Measurements from ENCODE around the gene NIF3L1. TPM values are rescaled to one million over a fixed set of nuclear protein-coding genes. Genes with fewer than 3 reads are reported as not detected.
A peak's percentile ranks its signal among the peaks of the same experiment; 100 is the strongest.

The NIF3L1 gene, protein sequence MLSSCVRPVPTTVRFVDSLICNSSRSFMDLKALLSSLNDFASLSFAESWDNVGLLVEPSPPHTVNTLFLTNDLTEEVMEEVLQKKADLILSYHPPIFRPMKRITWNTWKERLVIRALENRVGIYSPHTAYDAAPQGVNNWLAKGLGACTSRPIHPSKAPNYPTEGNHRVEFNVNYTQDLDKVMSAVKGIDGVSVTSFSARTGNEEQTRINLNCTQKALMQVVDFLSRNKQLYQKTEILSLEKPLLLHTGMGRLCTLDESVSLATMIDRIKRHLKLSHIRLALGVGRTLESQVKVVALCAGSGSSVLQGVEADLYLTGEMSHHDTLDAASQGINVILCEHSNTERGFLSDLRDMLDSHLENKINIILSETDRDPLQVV
- total RNA-seq (2013; cell fraction: nucleolus; rRNA removed) = 48.3 and 48.8 TPM in 2 replicates
- total RNA-seq (2014; rRNA removed) (41.1 and 44.9 TPM in 2 replicates), total RNA-seq (2014; rRNA removed; fragmentation: Illumina TruSeq; extraction: Trizol) (36.9 and 40.3 TPM in 2 replicates), total RNA-seq (2021) (27.1 and 27.6 TPM in 2 replicates), polyA plus RNA-seq (2011; rRNA removed) (95.9 and 114 TPM in 2 replicates), polyA plus RNA-seq (2014; fragmentation: Illumina TruSeq; extraction: Trizol) (56.0 and 77.3 TPM in 2 replicates), polyA plus RNA-seq (2014; fragmentation: Nextera tagmentation; extraction: Ambion mirVana) (10 to 100 TPM; 58.3 to 88.2 TPM), polyA plus RNA-seq (2014; rRNA removed) (44.4 and 49.0 TPM in 2 replicates), polyA plus RNA-seq (2016; fragmentation: Nextera tagmentation; extraction: Ambion mirVana) (10 to 100 TPM; 51.5 to 56.1 TPM), polyA minus RNA-seq (2011; rRNA and poly(A)+ RNA removed) (89.3 and 98.7 TPM in 2 replicates), Bru-seq, nascent RNA (percentile 75 among the genes with signal in this experiment), BruChase-seq, experiment 1, labeled RNA remaining after a 6-hour chase (percentile 67 among the genes with signal in this experiment), BruChase-seq, experiment 2, labeled RNA remaining after a 2-hour chase (percentile 74 among the genes with signal in this experiment)
- polyA plus RNA-seq (2011; ENCODE audit: low read depth) = 12.1 TPM
- polyA plus RNA-seq (2011; cell fraction: cytosol; rRNA removed) = 79.8 and 88.0 TPM in 2 replicates
- 68.6 and 76.0 TPM in 2 replicates for polyA plus RNA-seq (2011; cell fraction: nucleus; rRNA removed)
- 12.1 and 19.7 TPM in 2 replicates for polyA plus RNA-seq (2012)
- polyA minus RNA-seq (2011; cell fraction: cytosol; rRNA and poly(A)+ RNA removed) = 12.3 and 14.0 TPM in 2 replicates
- polyA minus RNA-seq (2011; cell fraction: nucleus; rRNA and poly(A)+ RNA removed) = 24.7 and 36.3 TPM in 2 replicates
- long read RNA-seq, experiment 1, partial matches to known transcripts = 8 of 31 reads
- long read RNA-seq, experiment 1, other reads (novel, unspliced or antisense) = 15 of 31 reads
- long read RNA-seq, experiment 2, transcript NIF3L1-201 (7 exons, 1,626 nt) = minor isoform, 27 of 234 reads
- long read RNA-seq, experiment 2, transcript NIF3L1-202 (7 exons, 1,680 nt) = major isoform, 46 of 234 reads
- long read RNA-seq, experiment 2, partial matches to known transcripts = 38 of 234 reads
- long read RNA-seq, experiment 2, other reads (novel, unspliced or antisense) = 123 of 234 reads

DNA sequence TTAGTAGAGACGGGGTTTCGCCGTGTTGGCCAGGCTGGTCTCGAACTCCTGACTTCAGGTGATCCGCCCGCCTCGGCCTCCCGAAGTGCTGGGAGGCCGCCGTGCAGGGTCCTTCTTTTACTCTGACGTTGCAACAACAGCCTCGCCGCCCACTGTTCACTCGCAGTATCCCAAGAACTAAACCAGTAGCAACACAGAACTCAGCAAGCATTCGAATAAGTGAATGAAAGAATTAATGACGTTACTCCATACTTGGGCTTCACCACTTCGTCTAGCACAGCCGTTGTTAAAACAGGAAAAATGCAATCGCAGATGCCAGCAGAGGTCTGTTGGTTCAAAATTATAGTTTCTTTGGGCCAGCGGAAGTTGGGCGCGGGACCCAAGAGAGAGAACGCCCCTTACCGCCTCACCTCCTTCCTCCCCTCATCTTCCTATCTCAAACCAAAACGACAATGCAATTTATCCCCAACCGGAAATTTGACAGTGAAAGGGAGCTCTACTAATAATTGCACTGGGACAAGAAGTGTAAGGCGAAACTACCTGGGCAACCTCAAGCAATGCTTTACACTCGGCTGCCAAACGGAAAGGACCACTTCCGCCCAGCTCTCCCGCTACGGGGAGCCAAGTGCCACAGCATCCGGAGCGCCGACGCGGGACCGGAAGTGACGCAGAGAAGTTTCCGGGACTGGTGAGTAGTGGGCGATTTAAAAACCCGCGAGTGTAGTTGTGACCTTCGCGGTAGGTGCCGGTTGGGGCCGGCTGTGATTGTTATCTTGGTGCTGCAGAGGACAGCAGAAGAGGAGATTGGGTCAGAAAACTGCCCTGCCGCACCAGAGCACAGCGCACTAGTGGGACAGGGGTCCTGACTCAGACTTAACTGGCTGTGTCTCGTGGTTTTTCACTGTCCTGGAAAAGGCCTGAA lies at the start of gene NIF3L1, which contains the start of gene PPIL3:
Gene NIF3L1, plus strand, starts transcription at position 668 of the 922 bp plus-strand sequence. CDS start 2,573 bp downstream, outside the sequence.
Gene PPIL3, minus strand, starts transcription at position 374 of the 922 bp plus-strand sequence. CDS start 1,462 bp downstream, outside the sequence.
- H2AFZ ChIP-seq (ENCODE audit: control insufficient read depth, low read depth, low read length) = peak within 1 kb of the TSS; percentile 98
- peak; percentile 97 for DNase-seq (ENCODE audit: low read depth, low spot score)
- peak within 1 kb of the TSS; percentile 85 for H3K27ac ChIP-seq (ENCODE audit: control insufficient read depth, insufficient read depth)
- peaks cover 45% of the 10 kb centered on the region for H3K79me2 ChIP-seq (ENCODE audit: control insufficient read depth, insufficient read depth, low read length)
- H3K9ac ChIP-seq (ENCODE audit: control insufficient read depth, insufficient read depth, low read length) = peak within 1 kb of the TSS; percentile 92
- peak within 1 kb of the TSS; percentile 89 for H3K4me2 ChIP-seq (ENCODE audit: control insufficient read depth, insufficient read depth)
- H3K36me3 ChIP-seq (ENCODE audit: control insufficient read depth in 2 of 2, insufficient read depth in 2 of 2, low read length in 1 of 2) = peaks cover 0 to 3% of the 10 kb centered on the region in 2 experiments; a peak in 2 of 4 replicates
- in situ Hi-C loops (cut with MboI) (no loop called here), intact Hi-C loops (cut with micrococcal nuclease; ENCODE audit: unreplicated experiment) (loop anchor here (1.0 to 5.0 kb wide), 5 partner anchors 24 to 343 kb away; partner anchors contain the start of genes CFLAR and CLK1)
- ChIA-PET POLR2A (interaction anchor here (1.0 to 2.1 kb wide), 8 partner anchors 19 to 344 kb away, joined by 3 to 20 read pairs (median 5); partner anchors contain the start of gene CLK1), SMC1A (ENCODE audit: uncharacterized antibody, unreplicated experiment) (interaction anchor here (0.7 to 3.3 kb wide), 10 partner anchors 12 to 344 kb away, joined by 3 to 14 read pairs (median 8); partner anchors contain the start of genes CASP10 and CLK1), CTCF (interaction anchor here (0.7 to 2.7 kb wide), 11 partner anchors 11 to 343 kb away, joined by 3 to 11 read pairs (median 5); partner anchors contain the start of genes CASP10, CLK1, HYCC2 and NDUFB3), RAD21 (ENCODE audit: unreplicated experiment) (interaction anchor here (0.6 to 2.1 kb wide), 13 partner anchors 12 to 344 kb away, joined by 3 to 18 read pairs (median 3); partner anchors contain the start of gene CASP10)
- H3K9me3 ChIP-seq (replicated peaks; ENCODE audit: control insufficient read depth, insufficient read depth, low read length) = no peaks in the 10 kb centered on the region
- under 1% methylated on average over 50 of the region's 50 CpGs for WGBS (ENCODE audit: insufficient coverage, insufficient replicate concordance, low lambda C conversion rate, missing lambda C conversion rate)
- FAIRE-seq = peak; percentile 77
- H3K27me3 ChIP-seq (replicated peaks in 1 of 2; ENCODE audit: control insufficient read depth in 2 of 2, insufficient read depth in 2 of 2, low read length in 1 of 2) = no peaks in the 10 kb centered on the region
- peak within 1 kb of the TSS; percentile 84 for H3K4me3 ChIP-seq
- ATAC-seq = peak; percentile 92
- H3K4me1 ChIP-seq (ENCODE audit: control insufficient read depth, insufficient read depth, low read length) = peaks cover 11% of the 10 kb centered on the region
- TSS peak; percentile 69 for BruUV-seq (replicated peaks)
- no peaks in the 10 kb centered on the region for H4K20me1 ChIP-seq (ENCODE audit: control insufficient read depth, insufficient read depth)
- TF ChIP-seq MYC (IDR thresholded peaks at IDR 0.05; ENCODE audit: insufficient read depth, insufficient read length, insufficient replicate concordance, low read length, severe bottlenecking) (no peak), BACH1 (IDR thresholded peaks at IDR 0.05; ENCODE audit: borderline replicate concordance) (peak; percentile 46; the same call in 1 of the 2 replicates), EZH2 (IDR thresholded peaks at IDR 0.05; ENCODE audit: borderline replicate concordance, control insufficient read depth, low read depth, low read length) (no peak), TBL1XR1 (IDR thresholded peaks at IDR 0.05; ENCODE audit: low read depth, low read length) (peak; percentile 81), EGR1 (IDR thresholded peaks at IDR 0.05; ENCODE audit: borderline replicate concordance in 1 of 2, low read depth in 2 of 2, low read length in 2 of 2) (peak; percentile 38 to 46), KDM1A (IDR thresholded peaks at IDR 0.05; ENCODE audit: borderline replicate concordance) (no peak)
- TF ChIP-seq, protein P1, sequence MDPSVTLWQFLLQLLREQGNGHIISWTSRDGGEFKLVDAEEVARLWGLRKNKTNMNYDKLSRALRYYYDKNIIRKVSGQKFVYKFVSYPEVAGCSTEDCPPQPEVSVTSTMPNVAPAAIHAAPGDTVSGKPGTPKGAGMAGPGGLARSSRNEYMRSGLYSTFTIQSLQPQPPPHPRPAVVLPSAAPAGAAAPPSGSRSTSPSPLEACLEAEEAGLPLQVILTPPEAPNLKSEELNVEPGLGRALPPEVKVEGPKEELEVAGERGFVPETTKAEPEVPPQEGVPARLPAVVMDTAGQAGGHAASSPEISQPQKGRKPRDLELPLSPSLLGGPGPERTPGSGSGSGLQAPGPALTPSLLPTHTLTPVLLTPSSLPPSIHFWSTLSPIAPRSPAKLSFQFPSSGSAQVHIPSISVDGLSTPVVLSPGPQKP (IDR thresholded peaks at IDR 0.05; ENCODE audit: low read depth, low read length) = peak; percentile 96
- TF ChIP-seq, protein P2, sequence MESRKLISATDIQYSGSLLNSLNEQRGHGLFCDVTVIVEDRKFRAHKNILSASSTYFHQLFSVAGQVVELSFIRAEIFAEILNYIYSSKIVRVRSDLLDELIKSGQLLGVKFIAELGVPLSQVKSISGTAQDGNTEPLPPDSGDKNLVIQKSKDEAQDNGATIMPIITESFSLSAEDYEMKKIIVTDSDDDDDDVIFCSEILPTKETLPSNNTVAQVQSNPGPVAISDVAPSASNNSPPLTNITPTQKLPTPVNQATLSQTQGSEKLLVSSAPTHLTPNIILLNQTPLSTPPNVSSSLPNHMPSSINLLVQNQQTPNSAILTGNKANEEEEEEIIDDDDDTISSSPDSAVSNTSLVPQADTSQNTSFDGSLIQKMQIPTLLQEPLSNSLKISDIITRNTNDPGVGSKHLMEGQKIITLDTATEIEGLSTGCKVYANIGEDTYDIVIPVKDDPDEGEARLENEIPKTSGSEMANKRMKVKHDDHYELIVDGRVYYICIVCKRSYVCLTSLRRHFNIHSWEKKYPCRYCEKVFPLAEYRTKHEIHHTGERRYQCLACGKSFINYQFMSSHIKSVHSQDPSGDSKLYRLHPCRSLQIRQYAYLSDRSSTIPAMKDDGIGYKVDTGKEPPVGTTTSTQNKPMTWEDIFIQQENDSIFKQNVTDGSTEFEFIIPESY (IDR thresholded peaks at IDR 0.05) = no peak
